Measurements from ENCODE around the gene IGFBP3.

Gene IGFBP3

DNA sequence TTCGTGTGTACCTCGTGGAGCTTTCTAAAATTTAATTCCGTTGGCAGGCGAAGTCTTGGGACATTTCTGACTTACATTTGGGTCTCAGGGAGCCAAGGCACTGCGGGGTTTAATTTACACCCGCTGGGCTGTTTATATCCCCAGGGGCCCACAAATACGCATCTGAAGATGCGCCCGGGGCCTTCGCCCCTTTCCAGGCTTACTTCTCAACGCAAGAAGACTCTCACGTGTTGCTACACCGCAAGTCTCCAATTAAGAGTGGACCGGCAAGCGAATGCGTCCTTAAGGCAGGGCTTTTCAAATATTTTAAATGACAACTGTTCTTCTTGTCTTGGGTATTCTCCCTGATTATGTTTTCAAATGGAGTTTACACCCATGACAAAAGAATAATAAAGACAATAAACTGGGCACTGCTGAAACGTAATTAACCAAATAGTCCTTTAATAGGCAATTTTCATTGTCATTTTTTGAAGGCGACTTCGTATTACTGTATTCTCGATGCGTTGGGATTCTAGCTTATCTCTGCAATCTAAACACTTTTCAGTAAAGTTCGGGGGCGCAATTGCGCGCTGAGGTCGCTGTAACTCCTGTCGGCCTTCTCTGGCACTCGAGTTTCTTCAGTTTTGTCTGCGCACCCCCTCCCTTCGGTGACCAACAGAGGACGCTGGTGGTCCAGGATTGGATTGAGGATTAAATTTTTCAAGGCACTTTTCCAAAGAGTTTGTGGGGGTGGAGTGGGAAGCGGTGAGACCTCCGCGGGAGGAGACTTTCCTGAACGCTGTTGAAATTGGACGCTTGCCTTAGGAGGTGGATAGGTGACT lies 837 bp upstream of the IGFBP3 start:
- FAIRE-seq, result no peak

DNA sequence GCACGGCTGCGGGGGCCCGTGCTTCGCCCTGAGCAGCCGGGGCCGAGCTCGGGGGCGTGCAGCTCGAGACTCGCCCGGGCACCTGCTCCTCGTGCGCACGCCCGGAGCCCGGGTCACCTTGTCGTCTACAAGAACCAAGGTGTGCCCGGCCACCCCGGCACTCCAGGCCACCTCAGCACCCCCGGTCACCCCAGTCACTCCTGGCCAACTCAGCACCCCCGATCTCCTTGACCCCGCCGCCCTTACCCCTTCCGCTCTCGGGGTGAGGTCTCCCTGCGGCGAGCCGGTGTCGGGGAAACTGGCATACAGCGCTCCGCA lies 268 bp upstream of the IGFBP3 start:
- no peak for FAIRE-seq

GRCh38 chr7:45919993-45920459 lies 1.0 kb downstream of the IGFBP3 start:
- FAIRE-seq, result no peak

- FAIRE-seq, result no peak
Measured at GRCh38 chr7:45919231-45919784, 1.8 kb downstream of the IGFBP3 start.

DNA sequence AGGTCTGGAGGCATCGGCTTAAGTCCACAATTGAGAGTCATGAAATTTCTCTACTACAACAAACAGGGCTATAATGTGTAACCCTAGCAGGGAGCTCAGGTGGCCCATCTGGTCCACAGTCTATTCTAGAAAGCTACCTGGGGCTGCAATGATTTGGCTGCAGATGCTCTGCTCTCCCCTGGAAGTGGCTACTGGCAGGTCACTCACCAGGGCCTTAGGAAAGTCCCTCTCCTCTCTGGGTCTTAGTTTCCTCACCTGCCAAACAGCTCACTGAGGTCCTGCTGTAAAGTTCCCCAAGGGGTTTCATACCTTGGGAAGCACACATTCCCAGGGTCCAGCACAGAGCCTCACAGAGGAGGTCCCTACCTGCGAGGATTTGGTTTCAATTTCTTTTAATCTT lies 2.5 kb downstream of the IGFBP3 start:
- no peak for FAIRE-seq

DNA sequence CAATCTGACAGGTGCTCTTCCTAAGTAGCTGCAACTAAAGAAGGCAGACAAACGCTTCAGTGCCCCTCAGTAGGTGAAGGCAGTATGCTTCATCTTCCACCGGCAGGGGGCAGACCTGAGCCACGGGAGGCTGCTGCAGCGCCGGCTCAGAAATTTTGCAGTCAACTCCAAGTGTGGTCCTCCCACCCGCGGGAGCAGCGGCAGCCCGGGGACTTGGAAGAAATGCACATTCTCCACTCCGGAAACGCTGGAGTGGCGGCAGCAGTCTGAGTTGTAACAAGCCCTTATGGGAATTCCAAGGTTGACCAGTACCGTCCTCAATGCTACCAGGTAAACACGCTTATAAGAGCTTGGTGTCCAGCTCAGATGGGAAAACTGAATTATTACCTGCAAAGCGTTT lies 3.4 kb downstream of the IGFBP3 start:
- no peak for FAIRE-seq

- FAIRE-seq, result no peak
Measured at GRCh38 chr7:45917064-45917463, 4.0 kb downstream of the IGFBP3 start.

- FAIRE-seq, result no peak
Measured at GRCh38 chr7:45915606-45916005, 5.5 kb downstream of the IGFBP3 start.

DNA sequence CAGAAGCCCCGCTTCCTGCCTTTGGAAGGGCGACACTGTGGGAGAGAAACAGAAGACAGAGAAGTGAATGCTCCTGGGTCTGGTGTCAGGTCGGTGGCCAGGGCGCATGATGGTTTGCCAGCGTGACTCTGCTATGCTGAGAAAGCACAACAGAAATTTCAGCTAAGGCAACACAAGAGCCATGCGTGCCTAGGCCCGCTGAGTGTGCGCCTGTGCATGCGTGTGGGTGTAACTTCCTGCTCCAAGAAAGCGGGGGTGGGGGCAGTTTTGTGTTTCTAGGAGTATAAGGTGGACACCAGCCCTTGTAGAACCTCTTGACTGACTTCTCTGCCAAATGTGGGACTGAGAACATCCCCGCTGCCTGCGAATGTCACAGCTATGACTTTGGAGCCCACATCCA lies 6.2 kb downstream of the IGFBP3 start:
- no peak for FAIRE-seq

DNA sequence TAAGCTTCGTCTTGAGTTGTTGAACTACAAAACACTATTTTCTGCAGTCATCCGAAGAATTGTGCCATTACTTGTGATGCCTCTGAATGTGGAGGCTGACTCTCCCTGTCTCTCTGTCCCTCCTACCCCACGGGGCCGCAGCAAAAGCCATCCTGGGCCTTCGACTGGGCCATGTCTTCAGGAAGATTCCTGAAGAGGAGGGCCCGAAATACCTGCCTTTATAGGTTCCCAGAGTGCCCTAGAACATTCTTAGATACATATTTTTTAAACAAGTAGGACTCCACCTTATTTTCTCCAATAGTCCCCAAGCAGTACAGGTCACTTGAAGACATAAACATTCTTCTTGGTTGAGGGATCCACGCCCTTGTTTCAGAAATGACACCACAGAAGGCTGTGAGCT lies 8.1 kb downstream of the IGFBP3 start:
- FAIRE-seq, result no peak

DNA sequence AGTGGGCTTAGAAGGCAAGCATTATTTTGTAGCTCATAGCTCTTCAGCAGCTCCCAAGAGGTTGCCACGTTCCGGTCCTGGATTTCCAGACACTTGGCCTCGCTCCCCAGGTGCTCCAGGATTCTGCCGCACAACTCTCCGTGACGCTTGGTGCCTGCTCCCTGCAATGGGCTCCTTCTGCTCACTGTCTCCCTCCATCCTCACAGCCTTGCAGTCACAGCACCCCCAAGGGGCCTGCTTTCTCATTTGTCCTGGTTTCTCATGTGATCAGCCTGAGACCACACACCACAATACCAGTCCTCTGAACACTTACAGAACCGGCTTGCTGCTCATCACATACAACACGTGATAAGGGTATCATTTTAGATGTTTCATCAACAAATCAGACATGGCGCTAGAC lies 9.8 kb downstream of the IGFBP3 start:
- no peak for FAIRE-seq

GRCh38 chr7:45910855-45911254 lies 10.2 kb downstream of the IGFBP3 start:
- no peak for FAIRE-seq

DNA sequence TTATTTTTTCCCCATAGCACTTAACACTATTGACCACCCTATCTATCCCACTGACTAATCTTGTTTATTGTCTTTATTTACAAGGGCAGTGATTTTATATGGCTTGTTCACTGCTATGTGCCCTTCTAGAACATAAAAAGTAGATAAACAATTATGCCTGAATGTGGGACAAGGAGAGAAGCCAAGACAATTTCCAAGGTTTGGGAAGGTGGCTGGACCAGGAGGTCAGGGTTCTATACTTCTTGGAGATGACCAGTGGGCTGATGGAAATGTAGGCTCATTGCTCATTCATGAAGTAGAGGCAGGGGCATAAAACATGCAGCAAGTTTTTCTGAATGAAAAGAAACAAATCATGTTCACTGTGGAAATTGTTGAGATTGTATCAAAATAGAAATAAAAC lies 11.5 kb downstream of the IGFBP3 start:
- no peak for FAIRE-seq

DNA sequence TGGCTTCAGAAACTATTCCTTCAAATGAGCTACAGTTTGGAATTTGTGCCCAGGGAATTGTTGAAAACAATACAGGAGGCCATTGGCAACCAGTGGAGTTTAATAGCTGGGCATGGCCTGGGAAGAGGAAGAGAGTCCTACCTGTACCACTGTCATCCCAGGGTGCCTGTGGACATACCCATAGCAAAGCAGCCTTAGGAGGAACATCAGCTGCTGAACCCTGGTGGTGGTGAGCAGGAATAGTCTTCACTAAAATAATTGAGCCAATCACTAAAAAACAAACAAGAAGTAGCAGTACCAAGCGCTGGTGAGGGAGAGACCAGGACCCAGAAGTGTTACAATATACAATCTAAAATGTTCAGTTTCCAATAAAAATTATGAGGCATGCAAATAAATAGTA lies 18.3 kb downstream of the IGFBP3 start:
- FAIRE-seq, result no peak

GRCh38 chr7:45901566-45901965 lies 19.5 kb downstream of the IGFBP3 start:
- no peak for FAIRE-seq

DNA sequence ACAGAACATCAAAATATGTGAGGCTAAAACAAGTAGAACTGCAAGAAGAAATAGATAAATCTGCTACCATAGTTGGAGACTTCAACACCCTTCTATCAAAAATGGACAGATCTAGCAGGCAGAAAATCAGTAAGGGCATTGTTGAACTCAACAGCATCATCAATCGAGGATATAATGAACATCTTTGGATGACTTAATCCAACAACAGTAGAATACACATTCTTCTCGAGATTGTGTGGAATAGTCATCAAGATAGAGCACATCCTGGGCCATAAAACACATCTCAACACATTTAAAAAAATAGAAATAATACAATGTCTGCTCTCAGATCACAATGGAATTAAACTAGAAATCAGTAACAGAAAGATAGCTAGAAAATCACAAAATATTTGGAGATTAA lies 22.9 kb downstream of the IGFBP3 start:
- no peak for FAIRE-seq

- FAIRE-seq, result peak; percentile 60
Measured at GRCh38 chr7:45897042-45897690, 23.9 kb downstream of the IGFBP3 start.

GRCh38 chr7:45894665-45895062 lies 26.4 kb downstream of the IGFBP3 start:
- no peak for FAIRE-seq

DNA sequence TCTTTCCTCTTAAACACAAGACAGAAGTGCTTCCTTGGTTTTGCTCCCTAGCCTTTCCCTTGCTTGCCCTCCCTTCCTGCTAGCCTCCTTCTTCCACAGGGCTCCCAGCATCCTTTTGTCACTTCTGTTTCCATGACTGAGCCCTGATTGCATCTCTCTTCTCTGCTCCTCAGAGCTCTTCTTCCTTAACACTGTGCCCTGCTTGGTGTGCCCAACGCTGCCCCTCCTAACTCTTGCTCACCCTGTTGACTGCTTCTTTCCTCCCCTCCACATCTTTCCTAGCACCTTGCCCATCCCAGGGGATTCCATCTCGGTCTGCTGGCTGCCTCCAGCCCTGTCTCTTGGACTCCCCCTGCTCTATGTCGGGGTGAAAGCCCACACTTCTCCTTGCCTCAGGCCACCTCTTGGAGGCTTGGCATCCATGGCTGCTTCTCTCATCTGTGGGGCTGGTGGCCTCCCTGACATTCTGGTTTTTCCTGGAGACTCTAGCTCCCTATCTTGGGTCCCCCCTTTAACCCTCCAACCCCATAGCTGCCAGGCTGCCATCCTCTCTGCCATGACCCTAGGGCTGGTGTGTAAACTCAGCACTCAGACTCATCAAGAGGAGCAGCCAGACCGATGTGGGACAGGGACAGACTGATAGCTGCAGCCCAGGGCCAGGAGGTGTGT lies 26.9 kb downstream of the IGFBP3 start:
- no peak for FAIRE-seq

GRCh38 chr7:45893374-45893995 lies 27.6 kb downstream of the IGFBP3 start:
- FAIRE-seq, result no peak

DNA sequence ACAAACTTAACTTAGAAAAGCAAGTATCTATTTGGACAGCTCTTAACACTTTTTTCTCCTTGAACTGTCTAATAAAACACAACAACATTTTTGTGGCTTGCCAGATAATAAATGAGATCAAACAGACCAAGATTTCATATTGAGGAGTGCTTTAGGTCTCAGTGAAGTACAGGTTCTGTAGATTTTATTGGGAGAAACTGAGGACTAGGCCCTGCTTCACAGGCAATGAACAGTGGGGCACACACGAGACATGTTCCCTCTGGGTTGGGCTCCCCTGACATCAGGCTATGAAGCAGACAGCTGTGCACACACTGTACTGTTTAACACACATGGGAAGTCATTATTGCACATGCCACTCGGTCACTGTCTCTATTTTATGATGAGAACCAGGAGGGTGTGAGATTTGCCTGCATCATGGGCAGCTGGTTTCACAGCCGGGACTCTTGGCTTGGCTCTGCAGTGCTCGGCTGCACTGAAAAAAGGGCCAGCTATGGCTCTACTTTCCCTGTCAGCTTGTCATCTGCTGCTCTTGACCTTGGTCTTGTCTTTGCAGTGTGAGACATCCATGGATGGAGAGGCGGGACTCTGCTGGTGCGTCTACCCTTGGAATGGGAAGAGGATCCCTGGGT lies 28.6 kb downstream of the IGFBP3 start:
- no peak for FAIRE-seq

Data from endometrium (tissue), 2 donors.